ENCODE measurements around the gene THBS3.
"Not testable (repeated sequence)": the region's sequence is repeated elsewhere in the genome, so short reads cannot be mapped to it uniquely, and the experiment has no call there.

Gene THBS3

DNA sequence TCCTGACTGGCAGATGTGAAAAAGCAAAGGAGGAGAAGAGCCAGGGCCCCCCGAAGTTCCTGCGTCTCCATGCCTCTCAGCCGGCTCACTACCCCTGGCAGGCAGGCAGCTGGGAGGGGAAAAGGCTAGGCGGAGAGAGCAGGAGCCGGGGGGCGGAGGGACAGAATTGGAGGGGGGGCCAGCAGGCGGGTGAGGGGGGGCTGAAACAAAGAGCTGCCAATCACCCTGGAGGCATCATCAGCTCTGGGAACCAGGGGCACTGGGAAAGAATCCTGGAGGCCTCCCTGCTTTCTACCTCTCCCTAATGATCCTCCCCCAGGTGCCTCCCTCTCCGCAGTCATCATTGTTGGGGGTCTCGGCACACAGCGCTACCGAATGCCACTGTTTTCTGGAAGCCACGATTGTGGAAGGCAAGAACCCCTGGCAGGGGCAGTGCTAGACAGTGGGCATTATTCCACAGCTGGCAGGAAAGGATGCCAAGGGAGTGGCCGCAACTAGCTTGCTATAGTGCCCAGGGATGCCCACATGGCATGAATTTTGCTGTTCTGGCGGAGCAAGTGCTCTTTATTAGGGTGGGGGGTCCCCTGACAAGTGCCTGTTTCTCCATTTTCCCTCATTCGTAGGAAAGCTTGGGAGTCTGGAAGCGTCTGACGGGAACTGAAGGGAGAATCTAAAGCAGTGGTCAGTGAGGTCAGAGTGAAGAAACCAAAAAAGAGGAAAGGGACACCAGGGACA, at the start of gene THBS3:
Gene THBS3, minus strand, starts transcription at position 92 of the 735 bp plus-strand sequence. Its CDS starts 21 bp downstream, at position 71.
- DNase-seq (ENCODE audit: low spot score), result no peak

DNA sequence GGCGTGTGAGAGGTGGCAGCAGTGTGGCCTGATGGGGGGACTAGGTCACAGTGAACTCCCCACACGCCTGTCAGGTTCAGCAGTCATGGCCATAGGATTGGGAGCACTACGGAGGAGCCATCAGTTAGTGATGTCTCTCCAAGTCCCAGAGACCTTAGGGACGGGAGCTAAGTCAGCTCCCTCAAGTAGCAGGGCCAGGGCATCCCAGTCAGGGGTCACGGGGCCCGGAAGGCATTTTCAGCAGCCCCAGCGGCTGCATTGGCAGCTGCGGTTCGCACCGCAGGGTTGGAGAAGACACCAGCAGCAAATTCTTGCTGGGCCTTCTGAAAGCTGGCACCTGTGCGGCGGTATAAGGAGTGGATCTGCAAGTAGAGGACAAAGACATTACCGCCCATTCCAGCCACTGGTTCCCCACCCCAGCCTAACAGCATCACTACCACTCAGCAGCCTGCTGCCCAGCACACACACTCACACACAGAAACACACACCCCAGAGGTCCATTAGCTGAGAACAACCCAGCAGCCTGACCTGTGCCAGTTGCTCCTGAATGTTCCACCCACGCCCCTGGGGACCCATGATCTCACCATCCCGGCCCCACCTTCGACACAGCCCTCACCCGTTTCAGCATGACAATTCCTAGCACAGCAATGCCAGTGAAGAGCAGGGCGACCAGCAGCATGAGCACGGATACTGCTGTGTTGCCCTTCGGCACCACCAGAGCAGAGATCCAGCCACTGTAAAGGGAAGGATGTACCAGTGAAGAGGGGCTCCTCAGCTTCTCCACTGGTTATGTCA, 48.6 kb upstream of the THBS3 start:
- DNase-seq (ENCODE audit: low spot score), result no peak

DNA sequence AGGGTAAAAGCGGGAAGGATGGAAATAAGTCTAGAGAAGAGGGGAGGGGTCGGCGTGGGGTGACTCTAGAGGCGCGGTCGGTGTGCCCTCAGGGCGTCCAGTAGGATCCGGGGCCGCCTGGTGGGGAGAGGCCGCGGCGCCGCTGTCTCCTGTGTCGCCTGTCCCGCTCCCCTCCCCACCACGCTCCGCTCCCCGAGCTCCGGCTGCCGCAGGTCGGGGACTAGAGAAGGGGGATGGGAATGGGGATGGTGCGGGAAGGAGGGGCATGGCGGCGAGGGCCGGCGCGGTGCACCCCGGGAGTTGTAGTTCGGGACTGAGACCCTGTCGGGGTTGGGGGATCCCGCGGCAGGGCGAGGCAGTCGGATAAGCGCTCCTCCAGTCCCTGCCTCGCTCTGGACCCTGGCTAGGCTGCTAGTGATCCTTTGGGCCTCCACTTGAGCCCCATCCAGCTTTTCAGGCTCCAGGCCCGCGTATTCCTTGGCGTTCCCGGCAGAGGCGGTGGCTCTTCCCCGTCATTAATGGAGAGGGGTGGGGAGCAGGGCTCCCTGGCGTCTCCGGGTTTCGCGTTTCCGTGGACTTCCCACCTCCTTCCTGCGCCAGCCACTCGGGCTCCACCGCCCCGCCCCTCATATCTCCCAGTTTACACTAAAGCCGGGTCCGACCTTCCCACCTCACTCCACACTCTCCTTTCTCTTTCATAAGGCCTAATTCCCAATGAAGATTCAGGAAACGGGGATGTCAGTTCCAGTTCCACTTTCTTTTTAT, 47.7 kb upstream of the THBS3 start, which contains the start of gene ENTREP3:
Gene ENTREP3, minus strand, starts transcription at position 241 of the 765 bp plus-strand sequence. CDS start 606 bp downstream, outside the sequence.
- peak; percentile 76 for DNase-seq (ENCODE audit: low spot score)

DNA sequence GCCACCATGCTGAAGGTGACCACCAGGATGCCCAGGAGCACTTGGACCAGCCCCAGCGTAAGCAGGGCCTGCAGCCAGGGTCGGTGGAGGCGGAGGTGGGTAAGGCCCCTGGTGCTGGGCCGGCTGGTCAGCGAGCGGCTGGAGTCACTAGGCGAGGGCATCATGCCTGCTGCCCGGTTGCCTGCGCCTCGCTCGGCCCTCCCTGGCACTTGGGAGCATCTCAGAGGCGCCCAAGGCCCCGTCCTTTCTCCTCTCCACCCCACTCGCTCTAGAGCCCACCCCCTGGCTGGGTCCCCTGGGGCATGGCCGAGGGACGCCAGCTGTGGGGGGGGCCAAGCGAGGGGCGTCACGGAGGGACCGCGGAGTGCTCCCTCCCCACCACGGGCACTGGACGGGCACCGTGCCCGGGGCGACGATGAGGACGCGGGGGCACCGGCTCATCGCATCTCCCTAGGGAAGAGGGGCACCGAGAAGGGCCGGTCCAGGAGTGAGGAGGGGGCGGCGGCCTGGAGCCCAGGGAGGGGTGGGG, 47.1 kb upstream of the THBS3 start:
- no peak for DNase-seq (ENCODE audit: low spot score)

DNA sequence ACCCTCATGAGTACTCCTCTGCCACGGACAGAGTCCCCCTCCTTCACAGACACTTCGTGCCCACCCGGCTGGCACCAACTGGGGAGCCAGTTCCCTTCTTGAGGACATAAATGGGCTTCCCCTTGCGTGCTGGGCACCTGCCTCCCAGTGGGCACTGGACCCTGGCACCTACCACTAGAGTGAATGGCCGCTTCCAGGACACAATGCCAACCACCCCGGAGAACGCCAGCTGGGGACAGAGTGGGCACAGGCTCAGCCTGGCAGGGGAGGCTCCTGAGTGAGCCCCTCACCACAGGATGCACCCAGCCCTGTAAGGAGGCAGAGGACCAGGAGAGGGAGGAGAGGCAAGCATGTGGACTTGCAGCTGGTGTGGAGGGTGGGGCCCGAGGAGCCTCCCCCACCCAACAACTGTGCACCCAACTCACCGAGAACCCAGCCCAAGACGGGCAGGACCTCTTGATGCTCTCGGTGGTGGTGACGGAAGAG, 46.6 kb upstream of the THBS3 start:
- DNase-seq (ENCODE audit: low spot score), result no peak

DNA sequence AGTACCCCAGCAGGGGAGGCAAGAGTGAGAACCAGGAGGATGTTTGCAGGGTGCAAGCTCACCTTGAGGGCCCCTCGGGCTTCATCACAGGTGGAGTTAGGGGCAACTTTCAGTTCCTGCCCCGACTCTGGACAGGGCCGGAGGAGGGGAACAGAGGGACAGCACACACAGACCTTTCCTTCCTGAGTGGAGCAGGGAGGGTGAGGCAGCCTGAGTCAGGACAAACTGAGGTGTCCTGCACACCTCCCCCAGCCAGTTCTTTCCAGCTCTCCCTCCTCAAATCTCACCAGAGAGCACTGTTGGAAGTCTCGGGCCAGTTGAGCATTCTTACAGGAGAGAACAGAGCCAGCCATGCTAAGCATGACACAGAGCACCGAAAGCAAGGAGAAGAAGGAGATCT, 46.1 kb upstream of the THBS3 start:
- no peak for DNase-seq (ENCODE audit: low spot score)

DNA sequence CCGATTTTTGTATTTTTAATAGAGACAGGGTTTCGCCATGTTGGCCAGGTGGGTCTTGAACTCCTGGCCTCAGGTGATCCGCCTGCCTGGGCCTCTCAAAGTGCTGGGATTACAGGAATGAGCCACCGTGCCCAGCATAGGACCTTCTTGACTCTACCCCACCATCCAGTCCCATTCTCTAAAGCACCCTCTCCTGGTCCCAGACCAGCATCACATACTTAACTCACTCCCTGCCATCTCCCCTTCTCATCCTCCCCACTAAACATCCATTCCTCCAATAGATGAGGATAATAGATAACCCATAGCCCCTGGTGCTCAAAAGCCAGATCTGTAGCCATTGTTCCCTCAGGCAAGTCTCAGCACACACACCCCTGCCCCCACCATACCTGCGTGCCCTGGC, 45.5 kb upstream of the THBS3 start:
- DNase-seq (ENCODE audit: low spot score), result no peak

DNA sequence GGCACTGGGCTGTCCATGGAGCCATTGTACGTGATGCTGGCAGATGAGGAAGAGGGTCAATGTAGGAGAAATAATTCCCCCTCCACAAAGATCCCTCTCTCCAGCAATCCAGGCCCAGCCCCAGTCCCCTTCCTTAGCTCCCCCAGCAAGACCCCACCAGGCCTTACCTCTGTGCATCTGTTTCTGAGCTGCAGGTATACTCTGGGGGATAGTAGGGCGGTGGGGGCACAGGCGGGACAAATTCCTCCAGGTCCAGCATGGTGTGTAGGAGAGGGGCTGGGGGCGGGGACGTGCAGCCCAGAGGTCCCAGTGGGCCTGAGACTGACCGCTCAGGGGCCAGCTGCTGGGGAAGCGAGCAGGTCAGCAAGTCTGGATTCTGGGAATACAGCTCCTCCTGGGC, 43.9 kb upstream of the THBS3 start:
- DNase-seq (ENCODE audit: low spot score), result no peak

DNA sequence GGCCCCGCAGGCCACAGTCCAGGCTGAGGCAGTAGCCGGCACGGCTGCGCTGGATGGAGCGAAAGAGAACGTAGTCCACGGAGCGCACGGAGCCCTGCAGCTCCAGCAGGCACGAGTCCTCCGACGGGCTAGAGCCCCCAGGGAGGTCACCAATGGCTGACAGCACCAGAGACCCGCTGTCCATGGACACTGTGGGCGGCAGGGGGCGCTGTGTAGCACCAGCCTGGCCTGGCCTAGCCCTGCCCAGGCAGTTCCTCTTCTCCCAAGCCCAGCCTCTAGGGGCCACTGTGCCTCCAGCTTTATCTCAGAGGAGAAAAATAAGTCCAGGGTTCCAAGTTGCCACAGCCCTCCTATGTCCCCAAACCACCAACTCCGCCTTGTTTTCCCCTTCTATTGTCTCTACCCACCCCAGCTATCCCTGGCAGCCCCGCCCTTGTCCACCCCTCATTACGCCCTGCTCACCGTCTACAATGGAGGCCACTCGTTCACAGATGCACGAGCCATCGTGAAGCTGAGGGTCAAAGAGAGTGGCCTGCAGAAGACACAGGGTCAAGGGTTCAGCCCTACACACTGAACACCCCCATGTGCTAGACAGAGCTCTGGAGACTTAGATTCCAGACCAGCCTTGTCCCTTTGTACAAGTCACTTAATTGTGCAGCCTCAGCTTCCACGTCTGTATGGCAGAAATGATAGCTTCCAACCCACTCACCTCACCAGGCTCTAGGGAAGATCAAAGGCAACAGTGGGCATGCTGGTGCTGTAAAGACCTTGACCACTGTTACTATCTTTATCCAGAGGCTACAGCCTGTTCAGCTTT, 43.1 kb upstream of the THBS3 start:
- DNase-seq (ENCODE audit: low spot score), result peak; percentile 90

DNA sequence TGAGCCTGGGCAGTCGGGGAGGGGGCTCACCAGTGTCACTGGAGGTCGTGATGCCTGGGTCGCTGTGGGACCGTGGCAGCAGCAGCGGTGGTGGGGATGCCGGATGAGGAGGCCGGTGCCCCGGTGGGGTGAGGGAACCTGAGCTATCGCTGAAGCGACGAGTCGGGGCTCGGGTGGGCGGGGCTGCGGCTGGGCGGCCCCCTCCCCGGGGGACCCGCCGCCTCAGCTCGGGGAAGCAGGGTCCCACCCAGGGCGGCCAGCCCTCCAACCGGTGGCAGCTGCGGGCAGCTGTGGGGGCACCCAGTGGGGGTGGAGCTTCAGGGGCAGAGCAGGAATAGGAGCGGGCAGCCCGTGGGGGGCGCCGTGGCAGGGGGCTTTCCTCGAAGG, 42.5 kb upstream of the THBS3 start:
- no peak for DNase-seq (ENCODE audit: low spot score)

DNA sequence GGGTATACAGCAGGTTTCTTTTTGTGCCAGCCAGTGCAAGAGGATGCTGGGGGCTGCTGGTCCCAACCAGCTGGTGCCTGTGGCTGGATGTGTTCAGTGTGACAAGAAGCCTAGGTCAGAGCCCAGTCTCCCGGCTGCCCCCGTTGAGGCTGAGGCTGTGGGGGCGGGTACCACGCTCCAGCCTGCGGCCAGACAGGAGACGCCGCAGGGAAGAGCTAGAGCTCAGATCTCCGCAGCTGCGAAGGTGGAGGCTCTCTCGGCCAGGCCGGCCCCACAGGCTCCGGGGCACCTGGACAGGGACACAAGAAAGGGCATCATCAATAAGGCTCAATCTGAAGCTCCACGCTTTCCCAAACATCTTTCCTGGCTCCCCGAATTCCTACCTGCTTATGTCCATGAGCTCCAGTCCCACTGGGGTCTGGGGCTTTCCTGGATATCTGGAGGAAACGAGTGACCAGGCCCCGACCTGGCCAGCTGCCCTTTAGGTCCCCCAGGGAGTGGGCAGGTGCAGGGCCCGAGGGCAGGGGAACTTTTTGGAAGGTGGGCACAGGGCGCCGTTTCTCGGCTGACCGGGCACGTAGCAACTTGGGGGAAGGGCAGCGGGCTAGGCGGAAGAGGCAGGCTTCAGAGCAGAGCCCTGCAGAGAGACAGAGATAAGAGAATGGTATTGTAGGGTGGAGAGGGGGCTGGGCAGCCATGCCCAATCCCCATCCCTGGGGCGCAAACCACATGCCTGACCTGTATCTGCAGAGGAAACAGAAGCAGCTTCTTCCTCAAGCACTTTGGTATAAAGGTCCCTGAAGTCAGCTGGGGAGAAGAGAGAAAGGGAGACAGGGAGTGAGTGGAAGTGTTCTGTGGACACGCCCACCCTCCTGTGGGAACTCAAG, 40.2 kb upstream of the THBS3 start:
- DNase-seq (ENCODE audit: low spot score), result no peak

DNA sequence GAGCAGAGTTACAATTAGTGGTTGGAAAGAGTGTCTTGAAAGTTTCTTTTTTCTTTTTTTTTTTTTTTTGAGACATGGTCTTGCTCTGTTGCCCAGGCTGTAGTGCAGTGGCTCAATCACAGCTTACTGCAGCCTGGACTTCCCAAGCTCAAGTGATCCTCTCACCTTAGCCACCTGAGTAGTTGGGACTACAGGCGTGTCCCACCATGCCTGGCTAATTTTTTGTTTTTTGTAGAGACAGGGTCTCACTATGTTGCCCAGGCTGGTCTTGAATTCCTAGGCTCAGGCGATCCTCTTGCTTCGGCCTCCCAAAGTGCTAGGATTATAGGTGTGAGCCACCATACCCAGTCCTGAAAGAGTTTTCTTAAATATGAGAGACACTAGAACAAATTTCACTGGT, 39.1 kb upstream of the THBS3 start:
- DNase-seq (ENCODE audit: low spot score), result not testable (repeated sequence)

DNA sequence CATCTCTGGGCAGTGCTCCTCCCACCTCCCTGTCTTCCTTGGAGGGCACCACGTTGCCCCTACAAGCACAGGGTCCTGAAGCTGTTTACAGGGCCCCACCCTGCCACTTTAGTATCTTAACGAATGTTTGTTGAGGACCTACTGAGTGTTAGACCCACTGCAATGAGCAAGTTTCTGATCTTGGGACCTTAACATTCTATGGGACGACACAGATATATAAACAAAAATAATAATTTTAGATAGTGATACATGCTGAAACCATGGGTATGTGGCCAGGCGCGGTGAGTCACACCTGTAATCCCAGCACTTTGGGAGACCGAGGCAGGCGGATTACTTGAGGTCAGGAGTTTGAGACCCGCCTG, 37.4 kb upstream of the THBS3 start:
- no peak for DNase-seq (ENCODE audit: low spot score)

DNA sequence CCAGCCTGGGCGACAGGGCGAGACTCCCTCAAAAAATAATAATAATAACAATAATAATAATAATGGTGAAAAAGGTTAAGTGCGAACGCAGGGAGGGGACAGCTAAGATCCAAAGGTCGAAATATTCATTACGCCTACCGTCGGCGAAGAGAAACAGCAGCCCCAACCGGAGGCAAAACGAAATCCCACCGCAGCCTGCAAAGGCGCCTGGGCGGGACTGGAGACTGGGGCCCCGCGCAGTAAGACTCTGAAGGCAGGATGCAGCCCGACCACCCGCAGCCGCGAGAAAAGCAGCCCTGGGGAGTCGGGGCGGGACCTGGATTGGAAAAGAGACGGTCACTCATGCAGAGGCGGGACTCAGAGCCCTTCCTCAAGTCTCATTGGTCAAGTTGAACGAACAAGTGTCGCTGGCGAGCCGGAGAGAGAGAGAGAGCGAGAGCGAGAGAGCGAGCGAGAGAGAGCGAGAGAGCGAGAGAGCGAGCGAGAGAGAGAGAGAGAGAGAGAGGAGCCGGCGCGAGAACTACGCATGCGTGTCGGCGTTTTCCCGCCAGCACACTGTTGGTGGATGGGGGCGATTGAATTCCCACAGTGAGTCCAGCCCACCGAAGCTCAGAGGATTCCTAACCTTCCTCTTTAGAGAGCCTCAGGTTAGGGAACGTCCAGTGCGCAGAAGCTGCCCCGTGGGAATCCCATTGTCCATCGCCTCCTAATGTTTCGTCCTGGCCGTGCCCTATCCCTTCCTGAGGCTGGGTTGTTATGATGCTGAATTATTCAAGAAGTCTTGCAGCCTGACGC, 36.9 kb upstream of the THBS3 start:
- peak; percentile 97 for DNase-seq (ENCODE audit: low spot score)

DNA sequence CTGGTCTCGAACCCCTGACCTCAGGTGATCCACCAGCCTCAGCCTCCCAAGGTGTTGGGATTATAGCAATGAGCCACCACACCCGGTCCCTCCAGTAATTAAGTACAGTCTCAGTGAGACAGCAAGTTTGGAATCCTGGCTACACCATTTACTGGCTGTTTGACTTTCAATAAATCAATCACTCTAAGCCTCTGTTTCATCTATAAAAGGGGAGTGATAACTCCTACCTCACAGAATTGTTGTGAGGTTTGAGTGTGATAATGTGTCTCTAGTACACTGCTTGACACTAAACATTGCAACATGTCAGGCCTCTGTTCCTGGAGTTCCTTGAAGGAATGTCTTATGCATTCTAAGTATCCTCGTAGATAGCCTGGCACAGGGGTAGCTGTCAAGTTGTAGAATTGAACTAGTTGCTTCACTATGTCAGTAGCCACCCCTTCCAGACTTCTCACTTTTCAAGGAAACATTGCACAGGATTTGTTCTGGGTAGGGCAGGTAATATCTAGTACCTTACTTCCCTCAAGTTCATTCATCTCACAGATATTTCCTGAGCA, 35.2 kb upstream of the THBS3 start:
- DNase-seq (ENCODE audit: low spot score), result no peak

DNA sequence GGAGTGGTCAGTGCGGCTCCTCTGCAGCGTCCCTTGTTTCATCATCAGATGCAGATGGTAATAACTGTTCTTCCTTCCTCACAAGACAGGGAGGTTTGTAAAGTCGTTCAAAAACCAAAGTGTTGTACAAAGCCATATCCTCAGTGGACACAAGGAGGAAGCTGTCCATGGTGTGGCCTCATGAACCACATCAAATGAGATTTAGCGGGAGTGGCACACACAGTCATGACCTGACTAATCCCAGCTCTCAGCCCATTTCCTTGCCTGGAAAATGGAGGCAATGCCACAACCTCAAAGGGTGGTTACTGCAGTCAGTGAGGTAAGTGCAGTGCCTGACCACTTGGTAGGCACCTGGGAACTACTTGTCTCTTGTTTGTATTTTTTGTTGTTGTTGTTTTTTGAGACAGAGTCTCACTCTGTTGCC, 34.2 kb upstream of the THBS3 start:
- DNase-seq (ENCODE audit: low spot score), result no peak

DNA sequence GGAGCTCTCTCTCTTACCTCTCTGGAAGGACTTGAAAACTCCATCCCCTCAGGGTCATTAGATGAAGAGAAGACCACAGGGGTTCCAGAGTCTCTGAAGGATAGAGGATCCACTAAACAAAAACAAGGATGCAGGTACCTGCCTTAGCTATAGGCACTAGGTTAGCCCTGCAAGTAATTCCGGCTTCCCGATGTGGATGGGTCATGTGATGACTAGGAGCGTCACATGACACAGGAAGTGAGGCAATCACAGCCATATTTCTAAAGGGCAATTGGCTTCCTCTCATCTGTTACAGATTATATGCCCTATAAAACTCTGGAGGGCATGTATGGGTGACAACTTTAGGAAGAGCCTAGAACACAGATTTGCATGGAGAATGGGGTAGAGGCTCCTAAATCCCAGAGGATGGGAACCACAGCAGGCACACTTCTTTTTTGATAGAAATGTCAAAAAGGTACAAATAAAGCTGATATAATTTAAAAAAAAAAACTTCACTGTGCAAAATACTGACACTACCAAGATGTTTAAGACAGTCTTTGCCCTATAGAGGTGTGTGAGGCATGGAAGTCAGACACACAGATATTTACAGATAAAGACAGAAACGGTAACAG, 33.5 kb upstream of the THBS3 start:
- DNase-seq (ENCODE audit: low spot score), result peak; percentile 72

DNA sequence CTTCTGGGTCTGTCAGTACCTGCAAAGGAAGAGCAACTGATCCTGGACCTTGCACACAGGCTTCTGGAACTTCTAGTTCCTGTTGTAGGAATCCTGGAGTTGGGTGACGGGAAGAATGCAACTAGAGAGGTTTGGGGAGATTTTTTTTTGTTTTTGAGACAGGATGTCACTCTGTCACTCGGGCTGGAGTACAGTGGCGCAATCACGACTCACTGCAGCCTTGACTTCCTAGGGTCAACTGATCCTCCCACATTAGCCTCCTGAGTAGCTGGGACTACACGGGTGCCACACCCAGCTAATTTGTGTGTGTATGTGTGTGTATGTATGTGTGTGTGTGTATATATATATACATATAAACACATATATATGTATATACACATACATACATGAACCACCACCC, 28.8 kb upstream of the THBS3 start:
- DNase-seq (ENCODE audit: low spot score), result no peak

DNA sequence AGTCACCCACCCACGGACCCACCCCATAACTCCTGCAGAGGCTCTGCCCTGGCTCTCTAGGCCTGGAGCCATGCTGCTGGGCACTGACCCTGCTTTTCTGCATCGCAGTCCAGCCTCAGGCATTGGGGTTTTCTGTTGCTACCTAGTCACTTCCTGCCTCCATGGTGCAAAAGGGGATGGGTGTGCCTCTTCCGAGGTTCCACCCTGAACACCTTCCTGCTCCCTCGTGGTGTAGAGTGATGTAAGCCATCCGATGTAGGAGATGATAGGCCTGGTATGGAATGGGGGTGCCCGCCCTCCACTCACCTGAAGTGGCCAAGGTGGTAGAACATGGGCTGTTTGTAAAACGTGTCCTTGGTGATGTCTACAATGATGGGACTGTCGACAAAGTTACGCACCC, 27.7 kb upstream of the THBS3 start:
- DNase-seq (ENCODE audit: low spot score), result not testable (repeated sequence)

Measured in kidney capillary endothelial cell (primary cell).